Fibroblast of gingiva (primary cell): ENCODE results near the gene ILRUN.
"Not testable (repeated sequence)": the region's sequence is repeated elsewhere in the genome, so short reads cannot be mapped to it uniquely, and the experiment has no call there.

ENCODE experiments used
- DNase-seq: peaks from one replicate; pipeline ENCODE4 v3.0.0-alpha.2; 2011; ENCODE audit warnings: low read depth

The ILRUN gene

DNA sequence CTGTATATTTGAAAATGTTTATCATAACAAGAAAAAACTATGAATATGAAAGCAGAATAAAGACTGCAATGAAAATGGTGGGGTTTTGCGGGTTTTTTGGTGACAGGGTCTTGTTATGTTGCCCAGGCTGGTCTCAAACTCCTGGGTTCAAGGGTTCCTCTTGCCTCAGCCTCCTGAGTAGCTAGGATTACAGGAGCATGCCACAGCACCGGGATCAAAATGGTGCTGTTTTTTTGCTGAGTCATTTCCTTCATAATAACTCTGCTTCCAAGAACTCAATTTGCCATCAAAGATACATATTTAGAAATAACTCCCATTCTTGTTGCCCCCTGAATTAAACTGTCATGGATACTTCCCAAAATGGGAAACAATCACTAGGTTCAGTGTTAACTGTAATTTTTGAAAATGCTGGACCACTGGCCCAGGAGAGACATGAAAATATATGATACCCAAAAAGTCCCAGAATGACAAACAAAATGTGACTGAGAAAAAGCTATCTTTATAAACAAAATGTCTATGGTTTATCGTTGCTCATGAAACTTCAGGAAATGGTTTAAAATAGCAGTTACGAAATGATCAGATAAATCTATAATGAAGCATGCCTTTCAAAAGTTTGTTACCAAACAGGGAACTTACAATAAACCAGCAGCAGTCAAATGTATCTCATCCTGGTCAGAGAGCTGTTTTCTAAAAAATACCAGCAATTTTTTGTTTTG, 32.2 kb downstream of the ILRUN start:
- DNase-seq, result peak; percentile 49

DNA sequence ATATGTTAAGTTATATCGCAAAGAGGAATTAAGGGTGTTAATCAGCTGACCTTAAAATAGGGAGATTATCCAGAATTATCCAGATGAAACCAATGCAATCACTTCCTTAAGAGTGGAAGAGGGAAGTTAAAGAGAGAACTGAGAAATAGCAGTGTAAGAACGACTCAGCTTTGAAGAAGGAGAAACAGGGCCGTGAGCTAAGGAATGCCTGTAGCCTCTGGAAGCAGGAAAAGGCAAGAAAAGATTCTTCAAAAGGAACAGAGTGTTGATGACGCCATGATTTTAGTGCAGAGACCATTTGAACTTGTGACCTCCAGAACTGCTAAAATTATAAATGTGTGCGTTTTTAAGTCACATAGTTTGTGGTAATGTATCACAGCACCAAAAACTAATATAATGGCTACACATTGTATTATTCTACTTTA, 32.7 kb downstream of the ILRUN start:
- DNase-seq, result no peak

DNA sequence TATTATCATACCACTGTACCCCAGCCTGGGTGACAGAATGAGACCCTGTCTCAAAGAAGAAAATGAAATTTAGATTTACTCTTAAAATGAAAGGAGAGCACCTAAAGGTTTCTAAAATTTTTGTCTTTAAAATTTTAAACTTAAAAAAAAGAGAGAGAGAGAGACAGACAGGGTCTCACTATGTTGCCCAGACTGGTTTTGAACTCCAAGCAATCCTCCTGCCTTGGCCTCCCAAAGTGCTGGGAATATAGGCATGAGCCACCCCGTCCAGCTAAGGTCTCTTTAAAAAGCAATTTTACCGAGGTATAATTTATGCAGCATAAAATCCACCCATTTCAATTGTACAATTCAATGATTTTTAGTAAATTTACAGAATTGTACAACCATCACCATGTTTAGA, 33.2 kb downstream of the ILRUN start:
- no peak for DNase-seq

DNA sequence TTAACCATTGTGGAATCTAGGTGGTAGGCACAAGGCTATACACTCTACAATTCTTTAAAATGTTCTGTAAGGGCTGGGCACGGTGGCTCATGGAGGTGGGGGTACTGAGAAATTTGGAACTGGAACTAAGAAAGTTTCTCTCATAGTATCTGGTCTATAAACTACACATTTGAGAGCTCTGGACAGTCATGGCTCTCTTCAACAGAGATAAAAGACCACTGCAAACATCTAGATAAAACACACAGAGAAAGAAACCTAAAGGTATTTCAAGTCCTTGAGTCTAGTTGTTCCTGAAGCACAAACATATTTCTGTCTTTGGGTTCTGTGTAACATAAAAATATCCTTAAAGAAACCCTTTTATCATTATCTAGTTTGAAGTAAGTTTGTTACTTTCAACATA, 35.2 kb downstream of the ILRUN start:
- DNase-seq, result no peak

DNA sequence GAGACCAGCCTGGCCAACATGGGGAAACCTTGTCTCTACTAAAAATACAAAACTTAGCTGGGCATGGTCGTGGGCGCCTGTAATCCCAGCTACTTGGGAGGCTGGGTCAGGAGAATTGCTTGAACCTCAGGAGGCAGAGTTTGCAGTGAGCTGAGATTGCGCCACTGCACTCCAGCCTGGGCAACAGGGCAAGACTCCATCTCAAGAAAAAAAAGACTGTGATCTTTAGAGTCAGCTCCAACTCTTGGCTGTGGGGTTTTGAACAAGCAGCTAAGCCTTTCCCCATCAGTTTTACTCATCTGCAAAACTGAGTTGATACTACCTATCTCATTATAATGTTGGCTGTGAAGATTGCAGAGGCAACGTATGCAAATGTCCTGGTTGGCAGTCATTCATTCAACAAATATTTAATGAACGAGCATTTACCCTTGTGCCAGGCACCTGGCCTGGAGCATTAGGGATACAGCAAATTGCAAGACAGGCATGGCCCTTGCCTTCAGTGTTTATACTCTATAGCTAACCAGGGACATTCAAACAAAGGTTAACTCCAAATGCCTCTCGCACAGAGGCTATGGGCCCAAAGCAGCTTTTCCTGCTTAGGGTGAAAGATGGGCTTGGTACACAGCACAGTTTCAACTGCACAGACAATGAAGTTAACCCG, 37.8 kb downstream of the ILRUN start:
- no peak for DNase-seq

DNA sequence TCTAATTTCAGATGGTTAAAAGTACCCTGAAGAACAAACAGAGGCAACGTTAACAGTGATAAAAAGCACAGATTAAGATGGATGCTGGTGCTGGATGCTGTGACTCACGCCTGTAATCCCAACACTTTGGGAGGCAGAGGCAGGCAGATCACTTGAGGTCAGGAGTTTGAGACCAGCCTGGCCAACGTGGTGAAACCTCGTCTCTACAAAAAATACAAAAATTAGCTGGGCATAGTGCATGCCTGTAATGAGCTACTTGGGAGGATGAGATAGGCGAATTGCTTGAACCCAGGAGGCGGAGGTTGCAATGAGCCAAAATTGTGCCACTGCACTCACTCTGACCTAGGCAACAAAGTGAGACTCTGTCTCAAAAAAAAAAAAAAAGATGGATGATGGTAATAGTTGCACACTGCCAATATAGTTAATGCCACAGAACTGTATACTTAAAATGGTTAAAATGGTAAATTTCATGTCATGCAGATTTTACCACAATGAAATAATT, 38.5 kb downstream of the ILRUN start:
- not testable (repeated sequence) for DNase-seq

DNA sequence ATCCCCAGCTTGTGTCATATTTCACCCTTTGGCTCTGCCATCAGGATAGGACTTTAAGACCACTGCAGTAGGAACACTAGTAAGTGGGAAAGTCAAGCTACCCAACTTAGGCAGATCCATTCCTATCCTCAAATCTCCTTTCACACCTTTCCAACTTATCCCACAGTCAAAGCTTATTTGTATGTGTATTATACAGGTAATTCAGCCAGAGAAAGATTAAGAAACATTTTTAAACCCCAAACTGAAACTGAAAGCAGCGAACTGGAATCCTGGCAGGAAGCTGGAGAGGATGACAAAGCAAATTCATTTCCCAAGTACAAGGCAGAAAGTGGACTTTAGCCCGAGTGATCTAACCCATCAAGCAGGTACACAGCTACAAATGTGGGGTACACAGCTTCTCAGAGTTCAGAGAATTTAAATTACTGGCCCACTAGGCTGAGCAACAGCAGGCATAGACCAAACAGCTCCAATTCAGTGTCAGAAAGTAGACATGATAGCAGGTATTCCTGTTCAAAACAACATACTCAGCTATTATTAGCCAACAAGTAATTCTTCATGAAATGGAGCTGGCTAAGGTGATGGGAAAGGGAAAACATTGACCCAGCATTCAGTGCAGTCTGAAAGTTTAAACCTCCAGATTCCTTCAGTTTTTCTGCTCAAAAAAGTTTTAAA, 39.1 kb downstream of the ILRUN start:
- peak; percentile 83 for DNase-seq

DNA sequence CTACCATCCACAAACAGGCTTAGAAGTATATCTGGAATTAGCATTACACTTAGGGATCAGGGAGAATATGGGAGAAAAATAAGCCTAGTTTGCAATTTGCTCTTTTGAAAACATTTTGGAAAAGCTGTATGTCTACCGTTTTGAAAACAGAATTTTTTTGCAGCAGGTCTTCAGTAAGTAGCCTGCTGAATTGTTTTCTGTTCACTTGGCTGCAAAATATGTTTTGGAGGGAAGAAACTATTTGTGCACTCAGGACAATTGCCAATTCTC, 39.6 kb downstream of the ILRUN start:
- peak; percentile 78 for DNase-seq

DNA sequence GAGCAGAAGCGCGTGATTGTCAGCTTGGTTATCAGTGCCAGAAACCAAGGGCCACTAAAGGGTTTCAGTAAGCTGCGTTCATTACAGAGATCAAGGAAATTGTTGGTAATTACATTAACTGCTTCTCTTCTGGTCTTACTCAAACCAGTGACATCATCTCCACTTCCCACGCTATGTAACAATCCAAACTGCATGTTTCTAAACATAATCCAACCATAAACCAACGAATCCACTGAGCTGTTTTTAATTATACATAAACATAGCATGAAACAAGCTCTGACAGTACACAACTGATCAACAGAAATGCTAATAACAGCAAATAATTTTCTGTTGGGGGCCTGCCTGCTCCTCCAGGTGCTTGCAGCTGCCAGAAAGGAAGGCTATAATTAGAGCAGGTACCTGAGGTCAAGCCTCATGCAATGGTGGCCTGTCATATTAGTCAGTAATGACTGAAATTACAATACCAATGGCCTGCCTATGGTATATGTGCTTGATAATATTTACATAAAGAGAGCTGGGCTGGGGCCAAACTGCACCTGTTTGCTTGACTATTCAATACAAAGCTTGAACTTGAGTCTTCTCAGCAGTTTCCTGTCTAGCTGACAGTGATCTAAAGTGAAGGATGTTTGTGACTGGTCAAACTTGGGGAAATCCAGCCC, 40.1 kb downstream of the ILRUN start:
- peak; percentile 86 for DNase-seq

DNA sequence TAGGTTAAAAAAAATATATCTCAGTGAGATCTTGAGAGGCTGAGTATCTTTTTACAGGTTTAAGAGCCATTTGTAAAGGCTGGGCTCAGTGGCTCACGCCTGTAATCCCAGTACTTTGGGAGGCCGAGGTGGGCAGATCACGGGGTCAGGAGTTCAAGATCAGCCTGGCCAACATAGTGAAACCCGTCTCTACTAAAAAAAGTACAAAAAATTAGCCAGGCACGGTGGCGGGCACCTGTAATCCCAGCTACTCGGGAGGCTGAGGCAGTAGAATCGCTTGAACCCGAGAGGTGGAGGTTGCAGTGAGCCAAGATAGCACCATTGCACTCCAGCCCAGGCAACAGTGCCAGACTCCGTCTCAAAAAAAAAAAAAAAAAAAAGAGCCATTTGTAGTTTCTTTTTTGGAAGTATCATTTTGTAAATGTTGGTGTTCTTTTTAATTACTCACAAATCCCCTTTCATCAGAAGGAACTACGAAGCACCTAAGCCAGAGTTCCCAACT, 40.6 kb downstream of the ILRUN start:
- DNase-seq, result not testable (repeated sequence)

DNA sequence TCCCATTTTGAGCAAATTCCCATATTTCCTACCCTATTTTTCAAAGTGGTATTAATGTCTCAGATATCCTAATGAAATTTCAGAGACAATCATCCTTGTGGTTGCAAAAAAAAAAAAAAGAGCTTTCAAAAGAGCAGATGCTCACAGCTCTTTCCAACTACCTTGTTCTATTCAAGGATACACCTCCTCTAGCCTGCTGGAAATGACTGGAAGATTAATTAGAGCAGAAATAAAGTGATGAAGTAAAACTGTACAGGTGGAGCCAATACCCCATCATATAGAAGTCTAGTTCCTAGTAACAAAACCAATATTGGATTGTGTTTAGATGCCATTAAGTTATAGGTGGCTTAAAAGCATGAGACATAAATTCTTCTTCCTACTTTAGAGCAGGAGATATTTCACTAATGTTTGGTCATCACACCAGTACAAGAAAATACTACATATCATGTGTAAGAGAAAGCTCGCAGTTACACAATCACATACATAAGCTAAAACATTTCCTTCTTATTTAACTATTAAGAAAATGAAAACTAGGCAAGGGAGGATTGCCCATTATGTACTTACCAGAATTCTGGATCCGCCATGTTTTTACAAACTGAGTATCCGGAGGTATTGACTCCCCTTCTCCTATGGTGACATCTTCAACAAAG, 42.4 kb downstream of the ILRUN start:
- DNase-seq, result no peak

DNA sequence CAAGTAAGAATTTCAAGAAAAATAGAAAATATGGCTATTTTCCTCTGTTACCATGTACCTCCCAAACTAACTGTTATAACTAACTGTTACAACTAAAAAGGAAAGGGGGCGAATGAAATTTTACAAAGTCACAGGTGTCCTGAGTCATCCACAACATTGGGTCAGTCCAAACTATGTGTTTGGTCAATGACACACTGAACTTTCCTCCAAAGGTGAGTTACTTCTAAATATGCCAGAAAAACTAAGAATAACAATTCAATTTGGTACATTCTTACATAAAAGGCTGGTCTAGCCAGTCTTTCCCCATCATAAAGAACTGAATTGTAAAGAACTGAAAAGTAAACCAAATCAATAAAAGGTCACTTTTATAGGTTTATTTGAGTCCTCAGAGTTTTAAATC, 44.3 kb downstream of the ILRUN start:
- DNase-seq, result no peak

DNA sequence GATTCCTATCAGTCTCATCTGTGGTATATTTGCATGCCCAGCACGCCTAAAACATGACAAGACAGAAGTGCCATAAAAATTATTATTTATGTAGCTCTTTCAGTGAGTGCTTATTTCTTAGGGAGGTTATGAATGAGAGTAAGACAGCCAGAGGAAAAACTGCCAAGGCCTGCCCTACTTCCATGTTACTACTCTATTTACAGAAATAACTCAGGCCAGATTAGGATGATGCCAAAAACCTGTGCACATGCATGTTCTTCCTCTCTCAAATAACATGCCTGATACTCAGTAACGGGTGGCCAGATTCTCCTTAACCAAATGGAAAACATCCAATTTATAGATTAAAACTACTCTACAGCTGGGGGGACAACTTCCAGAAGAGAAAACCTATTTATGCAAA, 45.7 kb downstream of the ILRUN start:
- DNase-seq, result no peak

DNA sequence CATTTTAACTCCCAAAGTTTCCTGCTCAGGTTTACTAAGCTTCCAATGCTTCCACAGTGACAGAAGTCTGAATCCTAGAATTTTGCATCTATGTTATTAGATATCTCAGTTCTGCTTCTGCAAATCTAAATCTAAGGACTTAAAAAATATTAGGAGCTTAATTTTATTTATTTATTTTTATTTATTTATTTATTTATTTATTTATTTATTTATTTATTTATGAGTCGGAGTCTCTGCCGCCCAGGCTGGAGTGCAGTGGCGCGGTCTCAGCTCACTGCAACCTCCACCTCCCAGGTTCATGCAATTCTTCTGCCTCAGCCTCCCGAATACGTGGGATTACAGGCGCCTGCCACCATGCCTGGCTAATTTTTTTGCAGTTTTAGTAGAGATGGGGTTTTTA, 46.3 kb downstream of the ILRUN start:
- not testable (repeated sequence) for DNase-seq

DNA sequence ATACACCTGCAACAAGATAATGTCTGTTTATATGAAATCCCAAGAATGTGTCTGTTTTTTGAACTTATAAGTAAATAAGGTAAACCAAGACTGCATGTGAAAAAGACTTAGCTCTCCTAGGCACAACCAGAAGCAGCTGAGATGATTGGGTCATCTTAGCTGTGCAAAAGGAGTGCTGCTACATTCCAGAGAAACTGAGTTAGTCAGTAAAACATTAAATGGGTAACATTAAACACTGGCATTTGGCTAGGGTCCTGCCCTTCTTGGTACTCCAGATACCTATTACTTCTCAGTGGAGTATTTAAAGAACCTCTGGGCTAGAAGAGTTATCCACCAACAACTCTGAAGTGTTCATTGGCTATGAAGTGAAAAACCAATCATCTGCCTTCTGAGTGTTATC, 47.8 kb downstream of the ILRUN start:
- no peak for DNase-seq
